Stimulated activated CD8-positive, alpha-beta memory T cell treated with anti-CD3 and anti-CD28 coated beads, Interleukin-4, amount 100 ng/mL, for 1 hour (primary cell): Measurements from ENCODE around the gene NEK1.

Experiments used
- DNase-seq, 2 donors: peaks; one replicate each; pipeline ENCODE4 v3.0.0-alpha.2; 2020; ENCODE audit warnings: low read depth in 2 of 2, low spot score in 1 of 2

NEK1 gene

DNA sequence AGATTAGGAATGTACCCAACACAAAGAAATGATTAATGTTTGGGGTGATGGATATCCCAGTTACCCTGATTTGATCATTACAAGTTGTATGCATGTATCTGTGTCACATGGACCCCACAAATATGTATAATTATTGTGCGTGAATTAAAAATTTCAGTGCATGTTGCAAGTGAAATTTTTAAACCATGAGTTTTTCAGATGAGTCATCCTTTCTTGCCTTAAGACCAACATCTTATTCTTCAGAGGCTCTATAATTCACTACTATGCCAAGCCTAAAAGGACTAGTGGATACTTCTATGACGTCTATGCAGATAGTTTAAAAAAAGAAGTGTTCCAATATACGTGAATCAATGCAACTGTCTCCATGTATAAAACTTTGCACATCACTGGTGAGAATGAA, 228.7 kb downstream of the NEK1 start:
- no peak for DNase-seq

- no peak for DNase-seq
Observed at GRCh38 chr4:169379688-169380087, 232.7 kb downstream of the NEK1 start.

GRCh38 chr4:169377367-169377766, 235.0 kb downstream of the NEK1 start:
- no peak for DNase-seq

GRCh38 chr4:169376421-169376820, 236.0 kb downstream of the NEK1 start:
- DNase-seq: no peak

- no peak for DNase-seq
Observed at GRCh38 chr4:169372791-169373190, 239.6 kb downstream of the NEK1 start.

DNA sequence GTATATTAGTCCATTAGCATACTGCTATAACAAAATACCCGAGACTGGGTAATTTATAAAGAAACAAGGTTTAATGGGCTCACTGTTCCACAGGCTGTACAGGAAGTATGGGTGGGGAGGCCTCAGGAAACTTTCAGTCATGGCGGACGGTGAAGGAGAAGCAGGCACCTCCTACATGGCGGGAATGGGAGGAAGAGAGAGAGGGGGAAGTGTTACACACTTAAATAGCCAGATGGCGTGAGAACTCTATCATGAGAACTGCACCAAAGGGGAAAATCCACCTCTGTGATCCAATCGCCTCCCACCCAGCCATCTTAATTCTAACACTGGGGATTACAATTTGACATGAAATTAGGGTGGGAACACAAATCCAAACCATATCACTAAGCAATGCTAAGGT, 242.7 kb downstream of the NEK1 start:
- no peak for DNase-seq

DNA sequence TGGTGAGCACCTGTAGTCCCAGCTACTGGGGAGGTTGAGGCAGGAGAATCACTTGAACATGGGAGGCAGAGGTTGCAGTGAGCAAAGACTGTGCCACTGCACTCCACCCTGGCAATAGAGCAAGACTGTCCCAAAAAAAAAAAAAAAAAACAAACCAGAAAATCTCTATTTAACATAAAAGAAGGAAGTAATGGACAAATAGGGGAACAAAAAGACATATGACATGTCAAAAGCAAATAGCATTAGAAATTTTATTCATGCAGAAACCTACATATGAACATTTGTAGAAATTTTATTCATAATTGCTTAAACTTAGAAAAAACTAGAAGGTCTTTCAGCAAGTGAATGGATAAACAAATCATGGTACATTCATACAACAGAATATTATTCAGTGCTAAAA, 244.6 kb downstream of the NEK1 start:
- DNase-seq: no peak

GRCh38 chr4:169366821-169367220, 245.6 kb downstream of the NEK1 start:
- no peak for DNase-seq

GRCh38 chr4:169362607-169363006, 249.8 kb downstream of the NEK1 start:
- DNase-seq: no peak

DNA sequence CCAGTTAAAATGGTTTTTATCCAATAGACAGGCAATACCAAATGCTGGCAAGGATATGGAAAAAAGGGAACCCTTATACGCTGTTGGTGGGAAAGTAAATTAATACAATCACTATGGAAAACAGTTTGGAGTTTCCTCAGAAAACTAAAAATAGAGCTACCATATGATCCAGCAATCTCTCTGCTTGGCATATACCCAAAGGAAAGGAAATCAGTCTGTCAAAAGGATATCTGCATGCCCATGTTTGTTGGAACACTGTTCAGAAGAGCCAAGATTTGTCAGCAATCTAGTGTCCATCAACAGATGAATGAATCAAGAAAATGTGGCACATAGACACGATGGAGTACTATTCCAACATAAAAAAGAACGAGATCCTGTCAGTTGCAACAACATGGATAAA, 250.6 kb downstream of the NEK1 start:
- no peak for DNase-seq

GRCh38 chr4:169359961-169360360, 252.4 kb downstream of the NEK1 start:
- DNase-seq: no peak

DNA sequence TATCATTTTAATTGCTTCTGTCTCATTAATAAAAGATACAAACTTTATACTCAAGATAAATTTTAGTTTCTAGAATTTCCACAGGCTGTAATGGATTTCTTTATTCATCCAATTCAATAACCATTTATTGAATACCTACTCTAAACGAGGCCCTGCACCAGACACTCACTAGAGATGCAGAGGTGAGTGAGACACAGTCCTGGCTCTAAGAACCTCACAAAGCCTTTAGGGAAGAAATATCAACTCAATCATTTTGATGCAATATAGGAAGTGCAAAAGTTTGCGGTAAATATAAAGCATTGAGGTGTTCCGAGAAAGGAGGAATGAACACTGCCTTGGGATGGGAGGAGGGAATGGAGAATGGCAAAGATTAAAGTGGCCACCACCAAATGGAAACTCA, 260.0 kb downstream of the NEK1 start:
- no peak for DNase-seq

DNA sequence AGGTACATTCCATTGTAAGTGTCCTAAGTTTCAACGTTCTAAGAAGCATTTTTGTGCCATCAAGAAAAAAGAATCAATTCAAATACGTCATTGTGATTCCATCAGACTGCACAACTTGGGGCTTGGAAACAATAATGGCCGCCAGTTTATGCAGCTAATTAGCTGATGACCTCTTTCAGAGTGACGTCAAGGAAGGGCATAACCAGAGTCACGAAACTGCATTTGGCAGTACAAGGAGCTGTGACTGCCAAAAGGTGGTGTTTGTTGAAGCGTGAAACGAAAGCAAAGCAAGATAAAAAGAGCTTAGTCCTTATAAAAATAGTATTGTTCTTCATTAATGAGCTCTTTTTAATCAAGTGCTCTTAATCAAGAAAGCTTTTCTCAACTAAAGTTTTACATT, 260.5 kb downstream of the NEK1 start:
- no peak for DNase-seq

- DNase-seq: no peak
Observed at GRCh38 chr4:169348541-169348940, 263.8 kb downstream of the NEK1 start.

GRCh38 chr4:169346840-169347239, 265.5 kb downstream of the NEK1 start:
- DNase-seq: no peak

- no peak for DNase-seq
Observed at GRCh38 chr4:169345316-169345721, 267.1 kb downstream of the NEK1 start.
